Nucleus accumbens (tissue), 56 donors: ENCODE data around the gene RAB8B.
"Not testable (repeated sequence)": the region's sequence is repeated elsewhere in the genome, so short reads cannot be mapped to it uniquely, and the experiment has no call there.

Experiments used
- DNase-seq, 56 donors: peaks; one replicate each; lab custom pipeline; 2025; lab: John Stamatoyannopoulos, UW

Gene RAB8B

GRCh38 chr15:63233667-63234423 is 44.4 kb downstream of the RAB8B start:
- no peak for DNase-seq

DNA sequence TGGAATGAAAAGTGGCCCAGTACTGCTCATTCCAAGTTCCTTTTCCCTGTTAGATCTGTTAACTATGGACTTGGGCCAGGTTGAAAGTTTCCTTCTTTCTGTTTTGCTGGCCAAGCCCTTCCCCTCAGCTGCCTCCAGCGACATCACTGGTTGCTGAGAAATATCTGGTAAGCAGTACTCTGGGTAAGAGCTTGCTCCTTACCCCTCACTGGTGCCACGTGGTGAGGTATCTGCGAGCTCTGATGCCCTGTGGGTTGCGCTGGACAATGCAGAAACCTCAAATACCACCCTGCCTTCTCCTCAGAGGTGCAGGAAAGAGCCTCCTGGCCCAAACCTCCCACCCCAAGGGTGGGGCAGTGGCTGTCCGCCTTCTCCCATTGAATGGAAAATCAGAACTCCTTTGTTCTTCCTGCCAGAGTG is 45.1 kb downstream of the RAB8B start:
- peak in 19 of 56 donors; percentile 2 to 29 (median 12) for DNase-seq

GRCh38 chr15:63236272-63236671 is 46.9 kb downstream of the RAB8B start:
- DNase-seq: no peak

- not testable (repeated sequence) for DNase-seq
These were observed 47.7 kb downstream of the RAB8B start for GRCh38 chr15:63237086-63237485.

GRCh38 chr15:63238171-63238570 is 48.8 kb downstream of the RAB8B start:
- no peak for DNase-seq

- no peak for DNase-seq
These were observed 49.4 kb downstream of the RAB8B start for GRCh38 chr15:63238796-63239195.

DNA sequence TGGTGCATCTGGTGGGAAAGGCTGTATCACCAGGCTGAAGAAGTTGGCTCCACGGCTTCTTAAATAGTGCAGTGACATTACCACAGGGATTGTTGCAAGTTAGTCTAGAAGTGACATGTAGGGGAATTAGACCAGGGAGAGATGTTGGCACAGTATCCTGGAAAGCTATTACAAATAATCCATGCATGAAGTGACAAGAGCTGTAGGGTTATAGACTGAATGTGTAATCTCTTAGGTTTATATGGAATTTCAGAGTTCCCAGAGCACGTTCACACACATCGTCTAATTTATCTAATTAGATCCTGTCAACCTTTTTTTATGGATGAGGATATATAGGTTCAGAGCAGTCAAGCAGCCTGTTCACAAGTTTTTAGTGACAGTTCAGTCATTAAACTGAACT is 50.7 kb downstream of the RAB8B start:
- DNase-seq: no peak

DNA sequence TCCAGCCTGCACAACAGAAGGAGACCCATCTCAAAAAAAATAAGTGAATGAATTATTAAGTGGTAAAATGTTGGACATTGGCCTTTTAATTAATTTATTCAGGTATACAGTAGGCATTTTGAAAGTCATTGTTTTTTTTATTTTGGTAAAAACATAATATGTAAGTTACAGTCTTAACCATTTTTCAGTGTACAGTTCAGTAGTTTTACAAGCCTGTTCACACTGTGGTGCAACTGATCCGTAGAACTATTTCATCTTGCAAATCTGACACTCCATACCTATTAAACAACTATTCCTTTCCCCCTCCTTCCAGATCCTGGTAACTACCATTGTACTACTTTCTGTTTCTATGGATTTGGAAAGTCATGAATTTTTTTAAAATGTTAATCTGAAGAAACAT is 51.9 kb downstream of the RAB8B start:
- DNase-seq: no peak

DNA sequence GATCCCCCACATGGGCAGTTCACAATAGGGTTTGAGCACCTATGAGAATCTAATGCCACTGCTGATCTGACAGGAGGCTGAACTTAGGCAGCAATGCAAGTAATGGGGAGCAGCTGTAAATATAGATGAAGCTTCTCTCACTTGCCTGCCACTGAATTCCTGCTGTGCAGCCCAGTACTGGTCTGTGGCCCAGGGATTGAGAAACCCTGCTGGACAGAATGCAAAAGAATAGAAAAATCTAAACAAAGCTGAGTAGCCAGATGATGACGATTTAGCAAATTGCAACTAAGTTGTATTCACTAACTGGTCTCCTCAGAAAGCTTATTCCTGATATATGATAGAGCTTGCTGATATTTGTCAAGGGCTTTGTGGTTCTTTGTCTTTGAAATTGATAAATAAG is 53.7 kb downstream of the RAB8B start:
- DNase-seq: no peak

- DNase-seq: no peak
These were observed 54.4 kb downstream of the RAB8B start for GRCh38 chr15:63243776-63244175.

- DNase-seq: no peak
These were observed 55.0 kb downstream of the RAB8B start for GRCh38 chr15:63244399-63244798.

GRCh38 chr15:63244976-63245645 is 55.7 kb downstream of the RAB8B start:
- DNase-seq: no peak

DNA sequence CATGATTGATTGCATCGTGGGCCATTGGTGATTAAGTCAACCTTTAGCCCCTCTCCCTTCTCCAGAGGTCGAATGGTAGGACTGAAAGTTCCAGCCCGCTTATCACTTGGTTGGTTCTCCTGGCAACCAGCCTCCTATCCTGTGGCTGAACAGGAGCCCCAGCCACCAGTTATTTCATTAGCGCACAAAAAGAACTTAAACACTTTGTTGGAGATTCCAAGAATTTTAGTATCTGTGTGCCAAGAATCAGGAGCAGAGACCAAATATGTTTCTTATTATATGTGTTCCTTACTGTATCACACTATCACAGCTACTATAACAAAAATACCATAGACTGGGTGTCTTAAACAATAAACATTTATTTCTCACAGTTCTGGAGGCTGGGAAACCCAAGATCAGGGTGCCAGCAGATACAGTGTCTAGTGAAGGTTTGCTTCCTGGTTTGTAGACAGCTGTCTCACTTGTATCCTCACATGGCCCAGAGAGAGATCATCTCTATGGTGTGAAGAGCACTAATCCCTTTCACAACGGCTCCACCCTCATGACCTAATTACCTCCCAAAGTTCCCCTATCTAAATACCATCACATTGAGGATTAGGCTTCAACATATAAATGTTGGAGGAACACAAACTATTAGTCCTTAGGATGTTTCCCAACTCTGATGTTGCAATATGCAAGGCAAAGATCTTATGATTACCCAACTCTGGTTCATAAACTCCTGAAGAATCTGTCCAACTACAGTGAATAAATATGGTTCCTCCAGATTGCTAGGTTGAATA is 57.5 kb downstream of the RAB8B start:
- DNase-seq: no peak

GRCh38 chr15:63250312-63250965 is 61.0 kb downstream of the RAB8B start:
- DNase-seq: no peak

DNA sequence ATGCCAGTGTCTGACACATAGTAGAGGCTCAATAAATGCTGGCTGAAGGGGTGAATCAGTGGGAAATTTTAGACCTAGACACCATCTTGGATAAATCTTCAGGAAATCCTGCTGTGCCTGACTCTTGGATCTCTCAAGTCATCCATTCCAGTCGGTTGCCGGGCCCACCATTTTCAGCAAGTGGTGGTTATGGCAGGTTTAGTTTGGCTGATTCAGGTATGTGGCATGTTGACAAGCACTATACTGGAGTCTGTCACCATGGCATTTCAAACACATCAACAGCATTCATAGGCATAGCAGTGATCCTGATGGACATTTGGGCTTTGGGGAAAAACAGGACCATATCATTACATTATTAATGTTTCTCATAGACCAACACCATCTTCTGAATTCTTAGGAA is 62.3 kb downstream of the RAB8B start:
- no peak for DNase-seq

DNA sequence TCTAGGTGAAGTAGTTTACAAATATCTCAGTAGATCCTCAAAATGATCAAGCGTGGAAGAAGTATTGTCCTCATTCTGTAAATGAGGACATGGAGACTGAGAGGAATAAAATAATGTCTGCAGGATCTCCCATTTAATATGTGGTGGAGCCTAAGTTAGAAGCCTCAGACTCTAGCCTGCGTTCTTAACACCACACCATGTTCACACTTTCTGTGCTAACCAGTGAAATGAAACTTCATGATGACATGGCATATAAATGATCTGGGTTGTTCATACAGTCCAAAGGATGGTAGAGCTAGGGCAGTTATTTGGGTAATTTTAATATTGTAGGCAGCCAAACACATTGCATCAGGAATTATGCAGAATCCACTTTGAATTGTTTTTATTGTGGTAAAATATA is 62.9 kb downstream of the RAB8B start:
- DNase-seq: no peak

GRCh38 chr15:63254991-63255390 is 65.6 kb downstream of the RAB8B start:
- no peak for DNase-seq

GRCh38 chr15:63255489-63255990 is 66.1 kb downstream of the RAB8B start:
- no peak for DNase-seq

- DNase-seq: no peak
These were observed 67.2 kb downstream of the RAB8B start for GRCh38 chr15:63256433-63257274.

DNA sequence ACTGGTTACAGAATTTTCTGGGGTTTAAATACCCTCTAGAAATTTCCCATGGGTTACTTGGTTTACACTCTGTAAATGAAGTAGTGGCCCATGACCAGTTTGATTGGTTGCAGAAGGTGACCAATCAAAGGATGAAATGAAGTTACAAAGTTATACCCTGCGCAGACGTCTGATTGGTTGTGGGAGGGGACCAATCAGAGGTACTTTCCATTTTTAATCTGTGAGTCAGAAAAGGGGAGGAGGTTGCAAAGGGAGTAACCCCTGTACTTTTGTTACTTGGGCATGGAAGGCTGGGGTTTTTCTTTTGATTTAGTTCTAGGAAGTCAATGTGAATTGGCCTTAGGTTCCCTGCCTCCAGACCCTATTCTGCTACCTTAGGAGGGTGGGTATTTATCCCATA is 69.3 kb downstream of the RAB8B start:
- no peak for DNase-seq
